ENCODE data around the gene LAX1. TPM values are rescaled to one million over a fixed set of nuclear protein-coding genes. Genes with fewer than 3 reads are reported as not detected.

The LAX1 gene
- total RNA-seq, 1 experiment from 2014 or later = not detected

DNA sequence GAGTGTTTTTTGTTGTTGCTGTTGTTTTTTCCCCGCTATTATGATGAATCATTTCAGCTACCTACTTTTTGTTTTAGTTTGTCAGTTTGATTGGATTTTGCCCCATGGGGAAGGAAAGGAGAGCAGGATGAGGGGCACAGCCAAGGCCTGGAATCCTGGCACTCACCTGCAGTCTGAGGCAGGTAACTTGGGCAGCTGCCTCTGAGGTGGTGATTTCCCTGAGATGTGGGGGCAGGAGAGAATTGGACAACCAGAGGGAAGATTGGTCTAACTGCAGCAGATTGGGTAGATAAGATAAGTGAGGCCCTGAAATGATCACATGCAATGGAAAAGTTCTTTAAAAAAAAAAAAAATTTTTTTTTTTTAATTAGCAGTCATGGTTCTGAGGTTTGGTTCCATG, 1.5 kb upstream of the LAX1 start:
- Histone ChIP-seq H3K36me3 (ENCODE audit: control insufficient read depth, insufficient read depth, low read length) (no peaks in the 10 kb centered on the region), H3K27me3 (replicated peaks; ENCODE audit: control insufficient read depth, insufficient read depth, low read length) (no peaks in the 10 kb centered on the region), H3K9me3 (no peaks in the 10 kb centered on the region), H3K4me3 (ENCODE audit: low read depth, low read length) (no peak overlapping the region), H3K4me1 (peaks cover 6% of the 10 kb centered on the region)
- no peaks in the 10 kb centered on the region for H3K9me3 Mint-ChIP-seq (ENCODE audit: unreplicated experiment)
- TF ChIP-seq, protein P1, sequence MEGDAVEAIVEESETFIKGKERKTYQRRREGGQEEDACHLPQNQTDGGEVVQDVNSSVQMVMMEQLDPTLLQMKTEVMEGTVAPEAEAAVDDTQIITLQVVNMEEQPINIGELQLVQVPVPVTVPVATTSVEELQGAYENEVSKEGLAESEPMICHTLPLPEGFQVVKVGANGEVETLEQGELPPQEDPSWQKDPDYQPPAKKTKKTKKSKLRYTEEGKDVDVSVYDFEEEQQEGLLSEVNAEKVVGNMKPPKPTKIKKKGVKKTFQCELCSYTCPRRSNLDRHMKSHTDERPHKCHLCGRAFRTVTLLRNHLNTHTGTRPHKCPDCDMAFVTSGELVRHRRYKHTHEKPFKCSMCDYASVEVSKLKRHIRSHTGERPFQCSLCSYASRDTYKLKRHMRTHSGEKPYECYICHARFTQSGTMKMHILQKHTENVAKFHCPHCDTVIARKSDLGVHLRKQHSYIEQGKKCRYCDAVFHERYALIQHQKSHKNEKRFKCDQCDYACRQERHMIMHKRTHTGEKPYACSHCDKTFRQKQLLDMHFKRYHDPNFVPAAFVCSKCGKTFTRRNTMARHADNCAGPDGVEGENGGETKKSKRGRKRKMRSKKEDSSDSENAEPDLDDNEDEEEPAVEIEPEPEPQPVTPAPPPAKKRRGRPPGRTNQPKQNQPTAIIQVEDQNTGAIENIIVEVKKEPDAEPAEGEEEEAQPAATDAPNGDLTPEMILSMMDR (IDR thresholded peaks at IDR 0.05; ENCODE audit: insufficient read depth in 1 of 2, low read depth in 1 of 2, low read length in 1 of 2, severe bottlenecking in 1 of 2, unreplicated experiment in 1 of 2) = no peak
- intact Hi-C loops (cut with micrococcal nuclease; ENCODE audit: unreplicated experiment) = no loop called here
- CTCF ChIA-PET = no interaction called here
- BruUV-seq (replicated peaks) = no TSS peak
- H3K36me3 Mint-ChIP-seq (ENCODE audit: insufficient read depth, unreplicated experiment) = no peaks in the 10 kb centered on the region
- POLR2A ChIA-PET = interaction anchor here (0.5 kb wide), 1 partner anchor 25 kb away, joined by 4 read pairs; no protein-coding TSS in a partner anchor
- peaks cover 7% of the 10 kb centered on the region for H3K4me1 Mint-ChIP-seq (ENCODE audit: low read depth, unreplicated experiment)
- no peak overlapping the region for H3K4me3 Mint-ChIP-seq (ENCODE audit: unreplicated experiment)
- no peak for DNase-seq
- no peaks in the 10 kb centered on the region for H3K27me3 Mint-ChIP-seq (ENCODE audit: insufficient read depth, unreplicated experiment)
- no peak overlapping the region for H3K27ac Mint-ChIP-seq (ENCODE audit: unreplicated experiment)

- Mint-ChIP-seq H3K9me3 (ENCODE audit: unreplicated experiment) (no peaks in the 10 kb centered on the region), H3K4me3 (ENCODE audit: unreplicated experiment) (no peak overlapping the region), H3K27me3 (ENCODE audit: insufficient read depth, unreplicated experiment) (no peaks in the 10 kb centered on the region), H3K36me3 (ENCODE audit: insufficient read depth, unreplicated experiment) (no peaks in the 10 kb centered on the region), H3K4me1 (ENCODE audit: low read depth, unreplicated experiment) (peaks cover 12% of the 10 kb centered on the region), H3K27ac (ENCODE audit: unreplicated experiment) (no peak overlapping the region)
- intact Hi-C loops (cut with micrococcal nuclease; ENCODE audit: unreplicated experiment) = no loop called here
- no peaks in the 10 kb centered on the region for H3K27me3 ChIP-seq (replicated peaks; ENCODE audit: control insufficient read depth, insufficient read depth, low read length)
- BruUV-seq (replicated peaks) = no TSS peak
- no peaks in the 10 kb centered on the region for H3K36me3 ChIP-seq (ENCODE audit: control insufficient read depth, insufficient read depth, low read length)
- TF ChIP-seq, protein P1 (IDR thresholded peaks at IDR 0.05; ENCODE audit: insufficient read depth in 1 of 2, low read depth in 1 of 2, low read length in 1 of 2, severe bottlenecking in 1 of 2, unreplicated experiment in 1 of 2) = no peak
- no peak overlapping the region for H3K4me3 ChIP-seq (ENCODE audit: low read depth, low read length)
- no peak for DNase-seq
- ChIA-PET CTCF (no interaction called here), POLR2A (interaction anchor here (0.5 kb wide), 1 partner anchor 24 kb away, joined by 4 read pairs; no protein-coding TSS in a partner anchor)
- H3K4me1 ChIP-seq = no peaks in the 10 kb centered on the region; the same call in 1 of the 2 replicates
- H3K9me3 ChIP-seq = no peaks in the 10 kb centered on the region
These were observed 616 bp upstream of the LAX1 start for GRCh38 chr1:203764105-203765028.

DNA sequence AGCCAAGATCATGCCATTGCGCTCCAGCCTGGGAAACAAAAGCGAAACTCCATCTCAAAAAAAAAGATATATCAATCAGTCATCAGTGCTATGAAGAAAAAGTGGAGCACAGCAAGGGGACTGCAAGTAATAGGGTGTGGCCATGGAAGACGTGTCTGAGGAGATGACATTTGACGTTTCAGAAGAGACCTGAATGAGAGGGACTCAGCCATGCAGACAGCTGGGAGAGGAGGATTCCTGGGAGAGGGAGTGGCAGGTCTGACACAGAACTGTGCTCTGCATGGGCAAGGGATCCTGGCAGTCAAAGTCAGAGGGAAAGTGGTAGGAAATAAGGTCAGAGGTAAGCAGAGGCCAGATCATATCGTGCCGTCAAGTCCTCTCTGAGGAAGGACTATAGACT, 3.3 kb downstream of the LAX1 start:
- Histone ChIP-seq H3K27me3 (replicated peaks; ENCODE audit: control insufficient read depth, insufficient read depth, low read length) (no peaks in the 10 kb centered on the region), H3K36me3 (ENCODE audit: control insufficient read depth, insufficient read depth, low read length) (no peaks in the 10 kb centered on the region), H3K4me3 (ENCODE audit: low read depth, low read length) (no peak overlapping the region), H3K9me3 (no peaks in the 10 kb centered on the region), H3K4me1 (no peaks in the 10 kb centered on the region; the same call in none of the 2 replicates)
- BruUV-seq (replicated peaks) = no TSS peak
- no peak for DNase-seq
- H3K4me1 Mint-ChIP-seq (ENCODE audit: low read depth, unreplicated experiment) = peaks cover 9% of the 10 kb centered on the region
- no peaks in the 10 kb centered on the region for H3K9me3 Mint-ChIP-seq (ENCODE audit: unreplicated experiment)
- intact Hi-C loops (cut with micrococcal nuclease; ENCODE audit: unreplicated experiment) = no loop called here
- ChIA-PET POLR2A (no interaction called here), CTCF (no interaction called here)
- TF ChIP-seq, protein P1 (IDR thresholded peaks at IDR 0.05; ENCODE audit: insufficient read depth in 1 of 2, low read depth in 1 of 2, low read length in 1 of 2, severe bottlenecking in 1 of 2, unreplicated experiment in 1 of 2) = no peak
- H3K27ac Mint-ChIP-seq (ENCODE audit: unreplicated experiment) = no peak overlapping the region
- no peak overlapping the region for H3K4me3 Mint-ChIP-seq (ENCODE audit: unreplicated experiment)
- no peaks in the 10 kb centered on the region for H3K36me3 Mint-ChIP-seq (ENCODE audit: insufficient read depth, unreplicated experiment)
- H3K27me3 Mint-ChIP-seq (ENCODE audit: insufficient read depth, unreplicated experiment) = no peaks in the 10 kb centered on the region
